ENCODE data around the gene MTARC2. TPM values are rescaled to one million over a fixed set of nuclear protein-coding genes. Genes with fewer than 3 reads are reported as not detected.
A peak's percentile ranks its signal among the peaks of the same experiment; 100 is the strongest.
"Not testable (repeated sequence)": the region's sequence is repeated elsewhere in the genome, so short reads cannot be mapped to it uniquely, and the experiment has no call there.

Gene MTARC2
- total RNA-seq, 1 donor from 2014 or later = 25.6 TPM

- Mint-ChIP-seq H3K27me3 (ENCODE audit: unreplicated experiment) (peaks cover 4% of the 10 kb centered on the region), H3K4me3 (ENCODE audit: unreplicated experiment) (no peak overlapping the region), H3K36me3 (ENCODE audit: unreplicated experiment) (no peaks in the 10 kb centered on the region), H3K9me3 (ENCODE audit: unreplicated experiment) (no peaks in the 10 kb centered on the region), H3K27ac (ENCODE audit: unreplicated experiment) (no peak overlapping the region), H3K4me1 (ENCODE audit: unreplicated experiment) (peaks cover 5% of the 10 kb centered on the region)
- DNase-seq (ENCODE audit: extremely low spot score, unreplicated experiment) = peak; percentile 40
- TF ChIP-seq, protein P1, sequence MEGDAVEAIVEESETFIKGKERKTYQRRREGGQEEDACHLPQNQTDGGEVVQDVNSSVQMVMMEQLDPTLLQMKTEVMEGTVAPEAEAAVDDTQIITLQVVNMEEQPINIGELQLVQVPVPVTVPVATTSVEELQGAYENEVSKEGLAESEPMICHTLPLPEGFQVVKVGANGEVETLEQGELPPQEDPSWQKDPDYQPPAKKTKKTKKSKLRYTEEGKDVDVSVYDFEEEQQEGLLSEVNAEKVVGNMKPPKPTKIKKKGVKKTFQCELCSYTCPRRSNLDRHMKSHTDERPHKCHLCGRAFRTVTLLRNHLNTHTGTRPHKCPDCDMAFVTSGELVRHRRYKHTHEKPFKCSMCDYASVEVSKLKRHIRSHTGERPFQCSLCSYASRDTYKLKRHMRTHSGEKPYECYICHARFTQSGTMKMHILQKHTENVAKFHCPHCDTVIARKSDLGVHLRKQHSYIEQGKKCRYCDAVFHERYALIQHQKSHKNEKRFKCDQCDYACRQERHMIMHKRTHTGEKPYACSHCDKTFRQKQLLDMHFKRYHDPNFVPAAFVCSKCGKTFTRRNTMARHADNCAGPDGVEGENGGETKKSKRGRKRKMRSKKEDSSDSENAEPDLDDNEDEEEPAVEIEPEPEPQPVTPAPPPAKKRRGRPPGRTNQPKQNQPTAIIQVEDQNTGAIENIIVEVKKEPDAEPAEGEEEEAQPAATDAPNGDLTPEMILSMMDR (IDR thresholded peaks at IDR 0.05) = no peak
These were observed 41.0 kb upstream of the MTARC2 start for GRCh38 chr1:220707160-220707559.

- H3K27me3 Mint-ChIP-seq (ENCODE audit: unreplicated experiment) = no peaks in the 10 kb centered on the region
- H3K4me1 Mint-ChIP-seq (ENCODE audit: unreplicated experiment) = peaks cover 5% of the 10 kb centered on the region
- no peaks in the 10 kb centered on the region for H3K36me3 Mint-ChIP-seq (ENCODE audit: unreplicated experiment)
- no peak for DNase-seq (ENCODE audit: extremely low spot score, unreplicated experiment)
- no peak overlapping the region for H3K4me3 Mint-ChIP-seq (ENCODE audit: unreplicated experiment)
- TF ChIP-seq, protein P1 (IDR thresholded peaks at IDR 0.05) = no peak
- H3K27ac Mint-ChIP-seq (ENCODE audit: unreplicated experiment) = no peak overlapping the region
- no peaks in the 10 kb centered on the region for H3K9me3 Mint-ChIP-seq (ENCODE audit: unreplicated experiment)
These were observed 39.9 kb upstream of the MTARC2 start for GRCh38 chr1:220708244-220708643.

GRCh38 chr1:220708936-220709801 lies 39.0 kb upstream of the MTARC2 start:
- H3K36me3 Mint-ChIP-seq (ENCODE audit: unreplicated experiment) = no peaks in the 10 kb centered on the region
- peaks cover 5% of the 10 kb centered on the region for H3K4me1 Mint-ChIP-seq (ENCODE audit: unreplicated experiment)
- H3K27me3 Mint-ChIP-seq (ENCODE audit: unreplicated experiment) = no peaks in the 10 kb centered on the region
- no peak overlapping the region for H3K27ac Mint-ChIP-seq (ENCODE audit: unreplicated experiment)
- H3K9me3 Mint-ChIP-seq (ENCODE audit: unreplicated experiment) = no peaks in the 10 kb centered on the region
- H3K4me3 Mint-ChIP-seq (ENCODE audit: unreplicated experiment) = no peak overlapping the region
- TF ChIP-seq, protein P1 (IDR thresholded peaks at IDR 0.05) = no peak
- DNase-seq (ENCODE audit: extremely low spot score, unreplicated experiment) = no peak

GRCh38 chr1:220710333-220710732 lies 37.8 kb upstream of the MTARC2 start:
- Mint-ChIP-seq H3K27ac (ENCODE audit: unreplicated experiment) (no peak overlapping the region), H3K4me3 (ENCODE audit: unreplicated experiment) (no peak overlapping the region), H3K9me3 (ENCODE audit: unreplicated experiment) (no peaks in the 10 kb centered on the region), H3K27me3 (ENCODE audit: unreplicated experiment) (peaks cover 8% of the 10 kb centered on the region), H3K36me3 (ENCODE audit: unreplicated experiment) (no peaks in the 10 kb centered on the region), H3K4me1 (ENCODE audit: unreplicated experiment) (peaks cover 5% of the 10 kb centered on the region)
- TF ChIP-seq, protein P1 (IDR thresholded peaks at IDR 0.05) = no peak
- no peak for DNase-seq (ENCODE audit: extremely low spot score, unreplicated experiment)

DNA sequence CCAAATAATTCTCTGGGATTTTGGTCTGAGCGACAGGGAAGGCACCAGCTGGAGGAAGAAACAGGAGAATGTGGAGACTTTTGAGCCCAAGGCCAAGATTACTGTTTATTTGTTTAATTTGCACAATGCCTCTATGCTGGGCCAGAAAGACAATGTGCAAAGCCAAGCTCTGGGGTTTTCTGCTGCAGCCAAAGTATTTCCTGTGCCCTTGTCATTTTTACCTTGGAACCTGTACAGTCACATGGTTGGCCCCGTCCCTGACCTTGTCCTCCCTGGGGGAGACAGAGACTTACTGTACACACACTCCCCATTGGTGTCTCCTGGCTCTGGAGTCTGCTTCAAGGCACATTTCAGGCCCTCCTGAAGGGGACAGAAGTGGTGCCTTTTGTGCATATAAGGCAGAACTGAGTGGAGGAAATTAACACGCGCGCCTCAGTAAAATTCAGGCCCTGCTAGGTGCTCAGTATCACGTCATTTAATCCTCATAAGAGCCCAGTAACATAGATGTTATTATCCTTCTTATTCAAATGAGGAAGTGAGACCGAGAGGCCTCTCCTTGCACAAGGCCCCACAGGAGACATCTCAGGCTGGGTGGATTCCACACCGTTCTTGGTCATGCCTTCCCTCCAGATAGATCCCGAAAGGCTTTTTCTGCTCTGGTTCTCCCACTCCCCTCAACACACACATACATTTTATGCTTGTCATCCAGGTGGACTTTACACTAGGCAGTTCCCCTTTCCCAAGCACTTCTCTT lies 36.9 kb upstream of the MTARC2 start:
- Mint-ChIP-seq H3K27ac (ENCODE audit: unreplicated experiment) (no peak overlapping the region), H3K9me3 (ENCODE audit: unreplicated experiment) (peaks cover 8% of the 10 kb centered on the region), H3K27me3 (ENCODE audit: unreplicated experiment) (peaks cover 12% of the 10 kb centered on the region), H3K36me3 (ENCODE audit: unreplicated experiment) (no peaks in the 10 kb centered on the region), H3K4me3 (ENCODE audit: unreplicated experiment) (no peak overlapping the region), H3K4me1 (ENCODE audit: unreplicated experiment) (peaks cover 5% of the 10 kb centered on the region)
- TF ChIP-seq, protein P1 (IDR thresholded peaks at IDR 0.05) = no peak
- DNase-seq (ENCODE audit: extremely low spot score, unreplicated experiment) = no peak

DNA sequence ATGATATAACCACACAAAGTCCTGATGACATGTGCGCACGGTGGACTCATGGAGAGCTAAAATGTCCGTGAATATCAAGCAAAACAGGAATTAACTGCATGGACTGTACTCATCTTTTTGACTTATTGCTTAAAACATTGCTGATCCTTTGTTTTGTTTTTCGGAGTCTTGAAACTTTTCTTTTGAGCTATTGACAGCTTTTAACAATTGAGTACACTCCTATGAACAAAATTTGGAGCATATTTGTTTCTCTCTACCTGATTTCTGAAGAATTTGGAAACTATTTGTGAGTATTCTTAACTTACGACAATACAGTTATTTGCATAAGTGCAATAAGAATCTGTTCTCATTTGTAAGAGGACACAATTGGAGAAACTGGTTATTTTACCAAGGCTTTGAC lies 32.1 kb upstream of the MTARC2 start:
- H3K4me3 Mint-ChIP-seq (ENCODE audit: unreplicated experiment); H3K27ac Mint-ChIP-seq (ENCODE audit: unreplicated experiment); DNase-seq (ENCODE audit: extremely low spot score, unreplicated experiment); H3K4me1 Mint-ChIP-seq (ENCODE audit: unreplicated experiment); H3K36me3 Mint-ChIP-seq (ENCODE audit: unreplicated experiment); H3K9me3 Mint-ChIP-seq (ENCODE audit: unreplicated experiment): not testable (repeated sequence)
- peaks cover 31% of the 10 kb centered on the region for H3K27me3 Mint-ChIP-seq (ENCODE audit: unreplicated experiment)
